ENCODE results near the gene CFAP221.

DNA sequence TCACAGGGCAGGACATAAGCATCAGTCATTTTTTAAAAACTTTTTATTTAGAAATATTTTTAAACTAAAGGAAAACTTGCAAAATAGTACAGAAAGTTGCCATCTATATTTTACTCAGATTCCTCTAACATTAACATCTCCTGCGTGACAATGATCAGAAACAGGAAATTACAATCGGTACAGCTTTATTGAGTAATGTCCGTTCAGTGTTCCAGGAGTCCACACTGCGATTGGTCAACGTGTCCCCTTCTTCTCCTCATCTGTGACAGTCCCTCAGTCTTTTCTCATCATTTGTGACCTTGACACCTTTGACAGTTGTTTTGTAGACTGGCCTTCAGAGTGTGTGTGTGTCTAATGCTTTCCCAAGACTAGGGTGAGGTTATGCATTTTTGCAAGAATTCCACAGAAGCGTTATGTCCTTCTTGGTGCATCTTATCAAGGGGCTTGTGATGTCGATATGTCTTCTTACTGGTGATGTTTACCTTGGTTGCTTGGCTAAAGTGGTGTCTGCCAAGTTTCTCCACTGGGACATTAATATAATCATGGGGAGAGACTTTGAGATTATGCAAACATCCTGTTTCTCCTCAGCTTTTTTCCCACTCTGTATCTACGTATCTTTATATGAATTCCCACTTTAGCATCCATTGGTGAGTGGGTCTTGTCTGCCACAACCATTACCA is 113.4 kb downstream of the CFAP221 start:
- TF ChIP-seq CTCF (IDR thresholded peaks at IDR 0.05) (no peak), EHMT2 (IDR thresholded peaks at IDR 0.05; ENCODE audit: low read depth) (no peak), TP53 (CRISPR knock-in tag; IDR thresholded peaks at IDR 0.05) (no peak), RAD21 (conservative IDR thresholded peaks at IDR 0.05 in 1 of 2, IDR thresholded peaks at IDR 0.05 in 1 of 2) (no peak), POLR2A (IDR thresholded peaks at IDR 0.05; ENCODE audit: low read length) (no peak), RNF2 (IDR thresholded peaks at IDR 0.05; ENCODE audit: borderline replicate concordance, low read depth) (no peak)

Measured in A549 (cell line).